GM19023 (cell line): Measurements from ENCODE around the gene ANO2.

ENCODE experiments used
- ATAC-seq: cut with Tn5 transposase; IDR thresholded peaks from one replicate; pipeline ENCODE4 v1.9.1; 2021; ENCODE audit warnings: mild to moderate bottlenecking, moderate library complexity; ENCODE audit not compliant: unreplicated experiment

The ANO2 gene

GRCh38 chr12:5521456-5522325 lies 423.4 kb downstream of the ANO2 start:
- no peak for ATAC-seq

- no peak for ATAC-seq
These were observed 424.2 kb downstream of the ANO2 start for GRCh38 chr12:5520831-5521230.

- no peak for ATAC-seq
These were observed 425.0 kb downstream of the ANO2 start for GRCh38 chr12:5520037-5520436.

- no peak for ATAC-seq
These were observed 426.3 kb downstream of the ANO2 start for GRCh38 chr12:5518584-5519365.

- ATAC-seq = no peak
These were observed 428.5 kb downstream of the ANO2 start for GRCh38 chr12:5516371-5517241.

DNA sequence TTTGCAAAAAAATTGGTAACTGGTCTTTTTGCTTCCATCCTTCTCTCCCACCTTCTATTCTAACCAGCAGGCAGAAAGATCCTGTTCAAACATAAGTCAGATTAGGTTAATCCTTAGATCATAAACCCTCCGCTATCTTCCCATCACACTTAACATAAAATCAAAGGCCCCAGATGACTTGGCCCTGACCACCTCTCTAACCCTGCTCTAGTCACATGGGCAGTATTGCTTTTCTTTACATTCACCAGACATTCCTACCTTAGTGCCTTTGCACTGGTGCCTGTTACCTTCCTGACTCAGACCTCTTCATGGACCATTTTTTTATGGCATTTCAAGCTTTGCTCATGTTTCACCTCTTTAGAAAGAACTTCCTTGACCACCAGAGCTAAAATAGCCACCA lies 429.6 kb downstream of the ANO2 start:
- no peak for ATAC-seq

GRCh38 chr12:5514545-5514944 lies 430.5 kb downstream of the ANO2 start:
- no peak for ATAC-seq

DNA sequence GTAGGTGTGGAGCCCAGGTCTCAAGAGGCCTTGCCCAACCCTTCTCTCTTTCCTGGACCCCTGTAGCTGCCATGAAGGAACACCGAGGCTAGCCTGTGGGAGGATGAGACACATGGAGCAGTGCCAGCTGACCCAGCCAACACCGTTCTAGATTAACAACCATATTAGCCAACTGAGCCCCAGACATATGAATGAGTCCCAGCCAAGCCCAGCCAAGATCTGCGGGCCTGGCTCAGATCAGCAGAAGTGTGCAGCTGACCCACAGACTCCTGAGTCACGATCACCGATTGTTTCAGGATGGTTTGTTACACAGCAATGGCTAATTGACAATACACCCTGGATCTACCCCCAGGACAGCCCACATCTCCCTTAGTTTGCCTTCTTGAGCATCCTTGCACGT lies 431.0 kb downstream of the ANO2 start:
- no peak for ATAC-seq

DNA sequence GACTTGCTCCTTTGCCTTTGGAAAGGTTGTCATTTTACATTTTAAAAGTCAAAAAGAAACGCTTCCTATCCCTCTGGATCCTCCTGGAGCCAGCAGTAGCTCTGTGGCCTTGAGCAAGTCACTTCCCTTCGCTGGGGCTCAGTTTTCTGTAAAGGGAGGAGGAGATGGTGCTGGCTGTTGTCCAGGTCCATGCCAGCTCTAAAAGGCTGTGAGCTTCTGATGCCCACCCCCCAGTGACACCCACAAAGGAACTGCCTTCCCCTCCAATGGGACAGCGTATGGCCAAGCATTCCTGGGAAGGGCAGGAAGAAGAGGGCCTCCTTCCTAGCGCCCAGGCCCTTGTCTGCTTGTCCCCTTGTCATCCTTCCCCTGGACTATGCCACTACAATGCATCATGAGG lies 431.7 kb downstream of the ANO2 start:
- no peak for ATAC-seq
